Loucy (cell line): Measurements from ENCODE around the gene SDS.

Source experiments
- CTCF ChIP-seq: fragments of 200-600 bp; sonication (generic); conservative IDR thresholded peaks from 2 replicates; pipeline ENCODE4 v1.5.1; 2014; ENCODE audit warnings: mild to moderate bottlenecking, antibody characterized with exemption, low read length
- EZH2phosphoT487 ChIP-seq: fragments of 200-600 bp; IDR thresholded peaks from 2 replicates; pipeline ENCODE4 v1.6.1; 2018; ENCODE audit warnings: antibody characterized with exemption, mild to moderate bottlenecking, moderate library complexity, borderline replicate concordance

GRCh38 chr12:113422030-113422885 lies 18.6 kb upstream of the SDS start, which contains the start of gene SDSL:
- TF ChIP-seq CTCF = no peak
- no peak for TF ChIP-seq EZH2phosphoT487
